ENCODE data around the gene IFT20. TPM values are rescaled to one million over a fixed set of nuclear protein-coding genes. Genes with fewer than 3 reads are reported as not detected.
A peak's percentile ranks its signal among the peaks of the same experiment; 100 is the strongest.

Gene IFT20
- 78.1 and 81.4 TPM in 2 replicates for polyA plus RNA-seq (2014; cell fraction: cytosol; rRNA removed)
- 145 and 146 TPM in 2 replicates for polyA plus RNA-seq (2014; cell fraction: nucleus; rRNA removed)

- DNase-seq (ENCODE audit: low spot score), result peak; percentile 100
Observed at GRCh38 chr17:28335201-28335958, at the start of gene IFT20, which contains the start of gene TNFAIP1. IFT20 (minus strand) TSS chr17:28335472; CDS start chr17:28331985, 3,487 bp downstream. TNFAIP1 (plus strand) TSS chr17:28335761; CDS start chr17:28339522, 3,761 bp downstream.

- DNase-seq (ENCODE audit: low spot score), result no peak
Observed at GRCh38 chr17:28385037-28385400, 49.7 kb upstream of the IFT20 start.

- DNase-seq (ENCODE audit: low spot score), result no peak
Observed at GRCh38 chr17:28384281-28385036, 49.2 kb upstream of the IFT20 start.

GRCh38 chr17:28381141-28381825, 46.0 kb upstream of the IFT20 start:
- DNase-seq (ENCODE audit: low spot score), result no peak

GRCh38 chr17:28379814-28380801, 44.8 kb upstream of the IFT20 start:
- no peak for DNase-seq (ENCODE audit: low spot score)

- DNase-seq (ENCODE audit: low spot score), result no peak
Observed at GRCh38 chr17:28372945-28373274, 37.6 kb upstream of the IFT20 start.

GRCh38 chr17:28372203-28372944, 37.1 kb upstream of the IFT20 start:
- peak; percentile 58 for DNase-seq (ENCODE audit: low spot score)

- peak; percentile 97 for DNase-seq (ENCODE audit: low spot score)
Observed at GRCh38 chr17:28371245-28372202, 36.3 kb upstream of the IFT20 start, which contains the start of gene SARM1. SARM1 (plus strand) TSS chr17:28371694; CDS start chr17:28372033, 339 bp downstream.

GRCh38 chr17:28370744-28371103, 35.5 kb upstream of the IFT20 start:
- no peak for DNase-seq (ENCODE audit: low spot score)

GRCh38 chr17:28370035-28370743, 34.9 kb upstream of the IFT20 start, which contains the start of gene VTN:
VTN (minus strand) TSS chr17:28370307; CDS start chr17:28370203, 104 bp downstream.
- DNase-seq (ENCODE audit: low spot score), result peak; percentile 71

- DNase-seq (ENCODE audit: low spot score), result peak; percentile 29
Observed at GRCh38 chr17:28369684-28370034, 34.4 kb upstream of the IFT20 start.

GRCh38 chr17:28368915-28369683, 33.8 kb upstream of the IFT20 start:
- DNase-seq (ENCODE audit: low spot score), result no peak

- no peak for DNase-seq (ENCODE audit: low spot score)
Observed at GRCh38 chr17:28368306-28368831, 33.1 kb upstream of the IFT20 start.

- no peak for DNase-seq (ENCODE audit: low spot score)
Observed at GRCh38 chr17:28367641-28368305, 32.5 kb upstream of the IFT20 start.

- DNase-seq (ENCODE audit: low spot score), result no peak
Observed at GRCh38 chr17:28366605-28367004, 31.3 kb upstream of the IFT20 start.

GRCh38 chr17:28365487-28365886, 30.2 kb upstream of the IFT20 start:
- no peak for DNase-seq (ENCODE audit: low spot score)
